ENCODE data around the gene ZCWPW1. TPM values are rescaled to one million over a fixed set of nuclear protein-coding genes. Genes with fewer than 3 reads are reported as not detected.

Gene ZCWPW1
- total RNA-seq, 2 donors from 2014 or later, result 1.2 to 1.6 TPM

Other genes starting within 250 kb of the ZCWPW1 start
- gene PVRIG, start 208.8 kb downstream of the ZCWPW1 start, total RNA-seq, result 1 to 10 TPM in 1 of 2 donors, not detected in 1; 1.1 TPM
- gene SPDYE3, start 121.0 kb downstream of the ZCWPW1 start, total RNA-seq, result not detected
- gene PILRB, start 70.6 kb downstream of the ZCWPW1 start, total RNA-seq, result 10 to 100 TPM; 36.1 to 45.0 TPM
- gene PILRA, start 55.2 kb downstream of the ZCWPW1 start, total RNA-seq, result 1 to 10 TPM; 1.9 to 5.2 TPM
- 10 to 100 TPM; 27.4 to 30.2 TPM for gene MEPCE, start 1.1 kb upstream of the ZCWPW1 start, total RNA-seq
- gene PPP1R35, start 7.8 kb upstream of the ZCWPW1 start, total RNA-seq, result 10 to 100 TPM; 32.6 to 35.3 TPM
- under 1 TPM; 0.31 to 0.39 TPM for gene SPACDR, start 35.6 kb upstream of the ZCWPW1 start, total RNA-seq
- gene TSC22D4, start 50.5 kb upstream of the ZCWPW1 start, total RNA-seq, result 10 to 100 TPM; 45.9 to 57.2 TPM
- gene NYAP1, start 55.2 kb upstream of the ZCWPW1 start, total RNA-seq, result under 1 TPM; 0.27 to 0.47 TPM
- 10 to 100 TPM; 65.0 to 75.5 TPM for gene AGFG2, start 110.5 kb upstream of the ZCWPW1 start, total RNA-seq
- gene SAP25, start 145.2 kb upstream of the ZCWPW1 start, total RNA-seq, result 1 to 10 TPM; 1.1 TPM
- 10 to 100 TPM; 66.4 to 69.0 TPM for gene LRCH4, start 157.4 kb upstream of the ZCWPW1 start, total RNA-seq
- under 1 TPM; 0.34 to 0.58 TPM for gene FBXO24, start 157.6 kb upstream of the ZCWPW1 start, total RNA-seq
- gene PCOLCE, start 173.7 kb upstream of the ZCWPW1 start, total RNA-seq, result 10 to 100 TPM in 1 of 2 donors, 1 to 10 TPM in 1; 8.1 to 15.4 TPM
- 10 to 100 TPM; 15.3 to 18.6 TPM for gene MOSPD3, start 183.8 kb upstream of the ZCWPW1 start, total RNA-seq
- gene TFR2, start 212.8 kb upstream of the ZCWPW1 start, total RNA-seq, result under 1 TPM; 0.22 to 0.64 TPM
- under 1 TPM in 1 of 2 donors, not detected in 1; 0.42 TPM for gene ACTL6B, start 227.7 kb upstream of the ZCWPW1 start, total RNA-seq
- gene GNB2, start 245.0 kb upstream of the ZCWPW1 start, total RNA-seq, result 100 to 1,000 TPM; 273 to 279 TPM

Measured in left colon (tissue), 2 donors.